Measurements from ENCODE around the gene TRIM10.

The TRIM10 gene

GRCh38 chr6:30136570-30137286, 24.3 kb downstream of the TRIM10 start:
- H3K36me3 ChIP-seq (ENCODE audit: insufficient read depth), result no peaks in the 10 kb centered on the region
- H3K9ac ChIP-seq, result no peak overlapping the region
- no peak overlapping the region for H2AFZ ChIP-seq (ENCODE audit: low read depth)
- no peaks in the 10 kb centered on the region for H3K27me3 ChIP-seq (ENCODE audit: insufficient read depth, low read depth)
- no peaks in the 10 kb centered on the region for H4K20me1 ChIP-seq (ENCODE audit: insufficient read depth)
- TF ChIP-seq CTCF (conservative IDR thresholded peaks at IDR 0.05; ENCODE audit: low read depth, low read length), result no peak
- peak overlapping the region; percentile 44 for H3K4me2 ChIP-seq
- peaks cover 28% of the 10 kb centered on the region for H3K4me1 ChIP-seq (ENCODE audit: low read depth, poor library complexity, severe bottlenecking)
- H3K27ac ChIP-seq, result no peak overlapping the region; the same call in 1 of the 2 replicates
- H3K79me2 ChIP-seq (ENCODE audit: insufficient read depth, low read depth), result no peaks in the 10 kb centered on the region
- no peak overlapping the region for H3K4me3 ChIP-seq (IDR thresholded peaks at IDR 0.05; ENCODE audit: insufficient read depth, low read depth, low read length)

- Histone ChIP-seq H2AFZ (ENCODE audit: low read depth) (no peak within 1 kb of the TSS), H3K27ac (no peak within 1 kb of the TSS; the same call in 1 of the 2 replicates), H3K36me3 (ENCODE audit: insufficient read depth) (no peaks in the 10 kb centered on the region), H3K4me1 (ENCODE audit: low read depth, poor library complexity, severe bottlenecking) (peaks cover 36% of the 10 kb centered on the region), H3K4me2 (peak within 1 kb of the TSS; percentile 44), H4K20me1 (ENCODE audit: insufficient read depth) (no peaks in the 10 kb centered on the region), H3K9ac (no peak within 1 kb of the TSS), H3K4me3 (IDR thresholded peaks at IDR 0.05; ENCODE audit: insufficient read depth, low read depth, low read length) (no peak within 1 kb of the TSS), H3K27me3 (ENCODE audit: insufficient read depth, low read depth) (no peaks in the 10 kb centered on the region), H3K79me2 (ENCODE audit: insufficient read depth, low read depth) (no peaks in the 10 kb centered on the region)
- TF ChIP-seq CTCF (conservative IDR thresholded peaks at IDR 0.05; ENCODE audit: low read depth, low read length), result no peak
Measured at GRCh38 chr6:30135757-30136156, 25.3 kb downstream of the TRIM10 start, which contains the start of gene TRIM40. TRIM40 (plus strand) TSS chr6:30136140; CDS start chr6:30137037, 897 bp downstream.

- no peaks in the 10 kb centered on the region for H3K79me2 ChIP-seq (ENCODE audit: insufficient read depth, low read depth)
- no peak overlapping the region for H2AFZ ChIP-seq (ENCODE audit: low read depth)
- no peaks in the 10 kb centered on the region for H3K27me3 ChIP-seq (ENCODE audit: insufficient read depth, low read depth)
- H3K27ac ChIP-seq, result no peak overlapping the region
- no peak overlapping the region for H3K9ac ChIP-seq
- peak overlapping the region; percentile 44; the same call in 1 of the 2 replicates for H3K4me2 ChIP-seq
- peaks cover 42% of the 10 kb centered on the region for H3K4me1 ChIP-seq (ENCODE audit: low read depth, poor library complexity, severe bottlenecking)
- H3K36me3 ChIP-seq (ENCODE audit: insufficient read depth), result no peaks in the 10 kb centered on the region
- TF ChIP-seq CTCF (conservative IDR thresholded peaks at IDR 0.05; ENCODE audit: low read depth, low read length), result no peak
- no peak overlapping the region for H3K4me3 ChIP-seq (IDR thresholded peaks at IDR 0.05; ENCODE audit: insufficient read depth, low read depth, low read length)
- no peaks in the 10 kb centered on the region for H4K20me1 ChIP-seq (ENCODE audit: insufficient read depth)
Measured at GRCh38 chr6:30135147-30135546, 25.9 kb downstream of the TRIM10 start.

- H3K4me1 ChIP-seq (ENCODE audit: low read depth, poor library complexity, severe bottlenecking), result peaks cover 52% of the 10 kb centered on the region
- no peak overlapping the region for H3K4me2 ChIP-seq
- H4K20me1 ChIP-seq (ENCODE audit: insufficient read depth), result no peaks in the 10 kb centered on the region
- no peak overlapping the region for H3K27ac ChIP-seq
- no peak overlapping the region for H2AFZ ChIP-seq (ENCODE audit: low read depth)
- no peak overlapping the region for H3K9ac ChIP-seq
- H3K36me3 ChIP-seq (ENCODE audit: insufficient read depth), result no peaks in the 10 kb centered on the region
- no peaks in the 10 kb centered on the region for H3K27me3 ChIP-seq (ENCODE audit: insufficient read depth, low read depth)
- no peak for TF ChIP-seq CTCF (conservative IDR thresholded peaks at IDR 0.05; ENCODE audit: low read depth, low read length)
- H3K79me2 ChIP-seq (ENCODE audit: insufficient read depth, low read depth), result no peaks in the 10 kb centered on the region
- no peak overlapping the region for H3K4me3 ChIP-seq (IDR thresholded peaks at IDR 0.05; ENCODE audit: insufficient read depth, low read depth, low read length)
Measured at GRCh38 chr6:30131947-30132497, 29.0 kb downstream of the TRIM10 start.

All from KMS-11 (cell line).